Esophagus squamous epithelium (tissue), 5 donors: ENCODE results near the gene FAM135A. TPM values are rescaled to one million over a fixed set of nuclear protein-coding genes. Genes with fewer than 3 reads are reported as not detected.

Source experiments
- DNase-seq: peaks from one replicate; lab custom pipeline; 2025; lab: John Stamatoyannopoulos, UW
- H3K27ac ChIP-seq, 4 donors: fragments of 200-600 bp; sonication (generic); one replicate each; pipeline ENCODE4 v1.5.1; 2016 to 2019; ENCODE audit warnings: mild to moderate bottlenecking in 1 of 4
- H3K27me3 ChIP-seq, 4 donors: fragments of 200-600 bp; sonication (generic); 1 replicate in 3 of 4; 2 replicates in 1 of 4; pipeline versions ENCODE4 v1.5.1 to v1.6.0; 2017 to 2021; ENCODE audit warnings: antibody characterized with exemption in 1 of 4
- H3K36me3 ChIP-seq, 3 donors: fragments of 200-600 bp; sonication (generic); one replicate each; pipeline ENCODE4 v1.5.1; 2016 to 2019
- H3K4me1 ChIP-seq, 3 donors: fragments of 200-600 bp; sonication (generic); one replicate each; pipeline ENCODE4 v1.5.1; 2017 to 2019
- H3K4me3 ChIP-seq, 4 donors: fragments of 200-600 bp; sonication (generic); 1 replicate in 3 of 4; 2 replicates in 1 of 4; pipeline ENCODE4 v1.5.1; 2016 to 2019; ENCODE audit warnings: mild to moderate bottlenecking in 2 of 4, moderate library complexity in 1 of 4
- H3K9me3 ChIP-seq, 3 donors: fragments of 200-600 bp; sonication (generic); one replicate each; pipeline ENCODE4 v1.5.1; 2016 to 2019
- CTCF ChIP-seq, 6 experiments: fragments of 450-650 bp in 4 of 6; fragments of 200-600 bp in 2 of 6; sonication (generic) in 2 of 6; IDR thresholded peaks; one replicate each; pipeline ENCODE4 v1.5.1; 2016 to 2019; ENCODE audit warnings: antibody characterized with exemption in 6 of 6, mild to moderate bottlenecking in 4 of 6, moderate library complexity in 4 of 6
- POLR2A ChIP-seq, 4 donors: fragments of 450-650 bp; IDR thresholded peaks; one replicate each; pipeline ENCODE4 v1.6.1; 2017; ENCODE audit warnings: antibody characterized with exemption in 4 of 4, mild to moderate bottlenecking in 4 of 4, moderate library complexity in 3 of 4
- WGBS, 2 donors: methylation state at CpG; one replicate each; pipeline ENCODE4 v1.1.5; 2018; 5-methylcytosine and 5-hydroxymethylcytosine counted together
- intact Hi-C: fragments of 100-400 bp; cut with DNase I; formaldehyde crosslinking; loops from one replicate; pipeline ENCODE4 v1.15.0; 2022
- total RNA-seq, 4 donors: library from RNA; depleted of rRNA; stranded (reverse); fragments of >200 nt; gene quantifications; one replicate each; pipeline ENCODE4 v1.1.0, GENCODE V29; 2016
- donor health status: DM: yes; HTN: yes; CAD: no.

The FAM135A gene
- total RNA-seq, 4 donors from 2014 or later, result 81.4 to 142 (median 120) TPM

- TF ChIP-seq CTCF (IDR thresholded peaks at IDR 0.05) (no peak), POLR2A (IDR thresholded peaks at IDR 0.05) (no peak)
- Histone ChIP-seq H3K4me3 (no peak overlapping the region), H3K4me1 (no peaks in the 10 kb centered on the region), H3K9me3 (no peaks in the 10 kb centered on the region), H3K27me3 (no peaks in the 10 kb centered on the region), H3K36me3 (peaks cover 0 to 96% (median 7%) of the 10 kb centered on the region in 3 donors), H3K27ac (no peak overlapping the region)
- intact Hi-C loops, result no loop called here
- 67 to 92% methylated on average over 1 of the region's 1 CpG for WGBS, 2 donors
- DNase-seq, result no peak
Measured at GRCh38 chr6:70537266-70537665, 124.0 kb downstream of the FAM135A start.

GRCh38 chr6:70538376-70538775 is 125.1 kb downstream of the FAM135A start:
- Histone ChIP-seq H3K36me3 (peaks cover 0 to 95% (median 7%) of the 10 kb centered on the region in 3 donors), H3K4me3 (no peak overlapping the region), H3K9me3 (no peaks in the 10 kb centered on the region), H3K27me3 (no peaks in the 10 kb centered on the region), H3K4me1 (no peaks in the 10 kb centered on the region), H3K27ac (no peak overlapping the region)
- intact Hi-C loops, result no loop called here
- WGBS, 2 donors, result 79 to 88% methylated on average over 1 of the region's 1 CpG
- no peak for DNase-seq
- TF ChIP-seq CTCF (IDR thresholded peaks at IDR 0.05) (no peak), POLR2A (IDR thresholded peaks at IDR 0.05) (no peak)

GRCh38 chr6:70547313-70547712 is 134.0 kb downstream of the FAM135A start:
- TF ChIP-seq POLR2A (IDR thresholded peaks at IDR 0.05) (no peak), CTCF (IDR thresholded peaks at IDR 0.05) (peak in 3 of 6 experiments; percentile 12 to 31 (median 30))
- H3K4me1 ChIP-seq, result no peaks in the 10 kb centered on the region
- H3K9me3 ChIP-seq, result no peaks in the 10 kb centered on the region
- H3K4me3 ChIP-seq, result no peak overlapping the region
- peaks cover 0 to 52% (median 3%) of the 10 kb centered on the region in 3 donors for H3K36me3 ChIP-seq
- H3K27me3 ChIP-seq, result no peaks in the 10 kb centered on the region
- DNase-seq, result no peak
- intact Hi-C loops, result loop anchor here (10.0 kb wide), 1 partner anchor 137 kb away; no protein-coding TSS in a partner anchor
- H3K27ac ChIP-seq, result no peak overlapping the region

- H3K4me3 ChIP-seq, result no peak overlapping the region
- no peaks in the 10 kb centered on the region for H3K9me3 ChIP-seq
- no peak for TF ChIP-seq CTCF (IDR thresholded peaks at IDR 0.05)
- TF ChIP-seq POLR2A (IDR thresholded peaks at IDR 0.05), result no peak
- peaks cover 0 to 46% (median 3%) of the 10 kb centered on the region in 3 donors for H3K36me3 ChIP-seq
- DNase-seq, result no peak
- 86 to 92% methylated on average over 3 of the region's 3 CpGs for WGBS, 2 donors
- H3K4me1 ChIP-seq, result no peaks in the 10 kb centered on the region
- no peak overlapping the region for H3K27ac ChIP-seq
- no peaks in the 10 kb centered on the region for H3K27me3 ChIP-seq
- intact Hi-C loops, result loop anchor here (10.0 kb wide), 1 partner anchor 137 kb away; no protein-coding TSS in a partner anchor
Measured at GRCh38 chr6:70547905-70548304, 134.6 kb downstream of the FAM135A start.

- peaks cover 0 to 35% (median 3%) of the 10 kb centered on the region in 3 donors for H3K36me3 ChIP-seq
- no peaks in the 10 kb centered on the region for H3K4me1 ChIP-seq
- DNase-seq, result no peak
- H3K4me3 ChIP-seq, result no peak overlapping the region
- H3K9me3 ChIP-seq, result no peaks in the 10 kb centered on the region
- TF ChIP-seq POLR2A (IDR thresholded peaks at IDR 0.05) (no peak), CTCF (IDR thresholded peaks at IDR 0.05) (no peak)
- no peaks in the 10 kb centered on the region for H3K27me3 ChIP-seq
- H3K27ac ChIP-seq, result no peak overlapping the region
- intact Hi-C loops, result loop anchor here (10.0 kb wide), 1 partner anchor 135 kb away; no protein-coding TSS in a partner anchor
Measured at GRCh38 chr6:70549327-70549726, 136.0 kb downstream of the FAM135A start.
